T-helper 1 cell treated with Interleukin-12 subunit alpha and Interleukin-12 subunit beta and Interleukin-4 antibody, amounts not matched to agents 30 ng/mL and 1 ng/mL, for 36 hours (primary cell): ENCODE measurements around the gene ZNF467. TPM values are rescaled to one million over a fixed set of nuclear protein-coding genes. Genes with fewer than 3 reads are reported as not detected.

Experiments used
- intact Hi-C: fragments of 100-400 bp; cut with micrococcal nuclease; formaldehyde crosslinking; loops from one replicate; pipeline ENCODE4 v1.15.1; 2024
- total RNA-seq: library from RNA; stranded (reverse); gene quantifications from 2 replicates; pipeline ENCODE4 v1.2.3, GENCODE V29; 2022

ZNF467 gene
- total RNA-seq, 1 donor from 2014 or later, result not detected

- intact Hi-C loops, result loop anchor here (5.0 to 10.0 kb wide), 4 partner anchors 157 to 1510 kb away; partner anchors contain the start of genes ABCF2, ACTR3C, ATP6V0E2 and LRRC61
These were observed 55.9 kb downstream of the ZNF467 start for GRCh38 chr7:149717481-149717880.

- intact Hi-C loops, result loop anchor here (5.0 to 10.0 kb wide), 4 partner anchors 158 to 1510 kb away; partner anchors contain the start of genes ABCF2, ACTR3C, ATP6V0E2 and LRRC61
These were observed 56.5 kb downstream of the ZNF467 start for GRCh38 chr7:149716932-149717307.

GRCh38 chr7:149716007-149716931 lies 57.1 kb downstream of the ZNF467 start:
- intact Hi-C loops, result loop anchor here (5.0 to 10.0 kb wide), 4 partner anchors 159 to 1511 kb away; partner anchors contain the start of genes ABCF2, ACTR3C, ATP6V0E2 and LRRC61

GRCh38 chr7:149715476-149715875 lies 57.9 kb downstream of the ZNF467 start:
- intact Hi-C loops, result loop anchor here (5.0 to 10.0 kb wide), 4 partner anchors 159 to 1512 kb away; partner anchors contain the start of genes ABCF2, ACTR3C, ATP6V0E2 and LRRC61

GRCh38 chr7:149714910-149715471 lies 58.4 kb downstream of the ZNF467 start:
- intact Hi-C loops, result loop anchor here (1.0 to 10.0 kb wide), 12 partner anchors 53 to 1512 kb away; partner anchors contain the start of genes ABCF2, ACTR3C, ATP6V0E2 and LRRC61

Other genes starting within 250 kb of the ZNF467 start
- gene ZNF862, start 64.8 kb upstream of the ZNF467 start, total RNA-seq, result 30.5 and 32.3 TPM in 2 replicates
- gene ATP6V0E2, start 100.4 kb upstream of the ZNF467 start, total RNA-seq, result 62.9 and 63.6 TPM in 2 replicates